Pons (tissue), 1 donor: ENCODE results near the gene PHEX.

Experiments
- DNase-seq: peaks from one replicate; pipeline ENCODE4 v3.0.0-alpha.2; 2016; ENCODE audit warnings: low spot score

PHEX gene

DNA sequence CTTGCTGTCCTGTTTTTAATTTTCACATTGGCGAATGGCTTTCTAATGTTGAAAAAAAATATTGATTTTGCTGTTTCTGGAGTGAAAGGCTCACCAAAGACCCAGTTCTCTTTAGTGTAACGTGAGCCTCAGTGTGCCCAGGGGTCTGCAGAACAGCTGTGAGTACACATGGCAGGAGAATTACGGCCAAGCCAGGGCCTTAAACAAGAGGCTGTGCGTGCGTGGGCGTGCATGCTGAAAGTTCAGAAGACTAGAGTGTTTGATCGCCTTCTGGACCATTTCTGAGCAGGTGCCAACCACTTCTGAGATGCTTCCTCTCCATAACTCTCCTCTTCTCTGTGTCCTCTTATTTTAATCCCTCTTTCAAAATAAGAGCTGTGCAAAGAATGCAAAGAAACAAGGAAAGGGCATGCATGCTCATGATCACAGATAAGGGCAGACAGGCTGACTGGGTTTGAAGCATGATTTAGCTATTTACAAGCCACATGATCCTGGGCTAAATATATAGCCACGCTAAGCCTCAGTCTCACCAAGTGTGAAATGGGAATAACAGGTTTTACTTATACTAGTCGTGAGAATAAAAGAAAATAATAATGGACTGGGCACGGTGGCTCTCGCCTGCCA is 9.9 kb downstream of the PHEX start:
- no peak for DNase-seq

DNA sequence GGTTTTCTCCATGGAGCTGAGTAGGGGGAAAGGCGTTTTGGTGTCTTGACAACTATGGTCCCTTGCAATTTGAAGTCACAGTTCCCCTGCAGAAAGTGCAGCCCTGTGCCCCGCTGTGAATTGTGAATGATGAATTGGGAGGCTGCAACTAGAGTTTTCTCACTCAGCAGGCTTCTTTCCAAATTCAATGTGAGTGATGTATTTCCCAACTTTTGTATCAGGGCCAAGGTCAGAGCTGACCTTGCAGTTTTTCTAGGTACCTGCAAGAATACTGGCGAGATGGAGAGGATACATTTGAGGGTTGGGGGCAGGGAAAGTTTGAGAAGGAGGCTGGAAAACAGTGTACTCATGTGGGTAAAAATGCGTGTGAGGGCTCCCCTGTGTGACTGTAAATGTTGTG is 11.7 kb downstream of the PHEX start:
- no peak for DNase-seq

DNA sequence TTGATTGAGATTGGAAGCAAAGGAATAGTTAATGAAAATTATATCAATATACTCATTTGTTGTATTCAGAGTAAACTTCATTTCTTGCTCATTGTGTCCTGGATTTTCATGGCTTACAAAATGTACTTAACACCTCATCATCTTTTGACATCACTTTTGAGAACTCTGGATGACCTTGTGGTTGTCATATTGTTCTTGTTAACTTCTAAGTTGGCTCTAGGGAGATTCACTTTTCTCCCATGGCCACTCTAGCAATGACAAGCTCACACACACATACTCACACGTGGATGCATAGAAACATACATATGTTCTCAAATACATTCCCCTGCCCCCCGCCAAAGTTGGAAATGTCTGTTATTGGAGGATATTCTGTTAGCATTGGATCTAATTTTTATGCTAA is 15.3 kb downstream of the PHEX start:
- DNase-seq: no peak

- no peak for DNase-seq
Measured at GRCh38 chrX:22053481-22053880, 21.4 kb downstream of the PHEX start.

GRCh38 chrX:22056235-22056634 is 24.1 kb downstream of the PHEX start:
- DNase-seq: no peak

DNA sequence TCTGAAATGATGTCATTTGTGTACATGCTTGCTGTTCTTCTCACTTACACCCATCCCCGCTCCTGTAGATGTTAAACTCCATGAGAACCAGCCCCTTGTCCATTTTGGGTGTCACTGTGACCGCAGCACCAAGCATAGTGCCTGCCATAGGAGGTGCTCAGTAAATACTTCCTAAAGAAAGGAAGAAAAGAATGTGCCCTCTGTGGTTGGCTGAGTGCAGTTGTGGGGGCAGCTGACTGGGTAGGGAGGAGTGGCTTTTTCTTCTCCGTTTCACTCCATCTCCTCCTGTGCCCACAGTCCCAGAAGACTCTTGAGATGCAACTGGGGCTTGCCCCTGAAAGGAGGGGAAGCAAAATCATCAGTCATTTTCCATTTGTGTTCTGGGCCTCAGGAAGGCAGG is 25.5 kb downstream of the PHEX start:
- no peak for DNase-seq

DNA sequence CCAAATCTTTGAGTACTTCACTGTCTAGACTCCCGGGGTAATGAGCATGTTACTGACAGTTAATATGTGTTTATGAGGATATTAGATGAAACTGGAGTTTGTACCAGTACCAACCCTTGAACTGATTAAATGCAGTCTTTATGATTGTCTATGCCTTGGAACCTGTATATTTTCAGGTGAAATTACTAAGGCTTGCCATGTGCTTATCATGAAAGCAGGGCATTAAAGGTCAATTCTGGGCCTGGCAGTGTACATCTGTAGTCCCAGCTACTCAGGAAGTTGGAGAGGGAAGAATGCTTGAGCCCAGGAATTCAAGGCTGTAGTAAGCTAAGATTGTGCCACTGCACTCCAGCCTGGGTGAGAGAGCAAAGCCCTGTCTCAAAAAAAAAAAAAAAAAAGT is 27.6 kb downstream of the PHEX start:
- no peak for DNase-seq

- DNase-seq: no peak
Measured at GRCh38 chrX:22060415-22061280, 28.5 kb downstream of the PHEX start.

DNA sequence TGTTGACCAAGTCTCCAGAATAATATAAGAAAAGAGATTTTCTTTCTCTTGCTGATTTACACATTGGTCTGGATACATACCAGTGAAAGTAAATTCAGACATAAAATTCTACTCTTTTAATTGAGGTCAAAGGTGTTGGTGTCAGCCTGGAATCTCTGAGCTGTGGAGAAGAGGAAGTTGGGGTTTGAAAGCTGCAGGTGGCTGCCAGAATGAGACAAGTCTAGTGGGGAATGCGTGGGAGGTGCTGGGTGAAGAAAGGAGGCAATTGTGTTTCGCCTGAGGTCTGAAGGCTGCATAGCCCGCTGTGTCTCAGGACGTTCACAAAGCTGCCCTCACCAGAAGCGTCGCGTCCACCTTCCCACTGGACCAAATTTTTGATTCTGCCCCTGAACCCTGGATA is 31.2 kb downstream of the PHEX start:
- no peak for DNase-seq

GRCh38 chrX:22069586-22069985 is 37.5 kb downstream of the PHEX start:
- DNase-seq: no peak

- DNase-seq: no peak
Measured at GRCh38 chrX:22073928-22074327, 41.8 kb downstream of the PHEX start.

DNA sequence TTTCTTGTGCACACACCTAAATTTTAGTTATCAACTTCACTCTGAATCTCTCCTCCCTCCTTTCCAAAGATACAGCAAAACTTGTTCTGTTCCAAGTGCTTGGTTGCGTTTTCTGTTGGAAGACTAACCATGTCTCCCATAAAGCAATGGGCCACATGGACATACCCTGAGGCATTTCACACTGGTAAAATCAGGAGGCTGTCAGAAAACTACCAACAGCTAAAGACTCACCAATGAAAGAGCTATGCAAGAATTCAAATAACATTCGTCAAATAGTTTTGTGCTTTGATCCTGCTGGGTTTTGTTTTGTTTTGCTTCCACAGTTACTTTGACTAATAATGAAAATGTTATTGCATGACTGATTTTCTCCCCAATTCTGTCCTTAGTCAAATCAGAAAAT is 46.0 kb downstream of the PHEX start:
- DNase-seq: no peak

GRCh38 chrX:22081475-22082092 is 49.5 kb downstream of the PHEX start:
- DNase-seq: no peak

GRCh38 chrX:22086003-22086402 is 53.9 kb downstream of the PHEX start:
- DNase-seq: no peak

DNA sequence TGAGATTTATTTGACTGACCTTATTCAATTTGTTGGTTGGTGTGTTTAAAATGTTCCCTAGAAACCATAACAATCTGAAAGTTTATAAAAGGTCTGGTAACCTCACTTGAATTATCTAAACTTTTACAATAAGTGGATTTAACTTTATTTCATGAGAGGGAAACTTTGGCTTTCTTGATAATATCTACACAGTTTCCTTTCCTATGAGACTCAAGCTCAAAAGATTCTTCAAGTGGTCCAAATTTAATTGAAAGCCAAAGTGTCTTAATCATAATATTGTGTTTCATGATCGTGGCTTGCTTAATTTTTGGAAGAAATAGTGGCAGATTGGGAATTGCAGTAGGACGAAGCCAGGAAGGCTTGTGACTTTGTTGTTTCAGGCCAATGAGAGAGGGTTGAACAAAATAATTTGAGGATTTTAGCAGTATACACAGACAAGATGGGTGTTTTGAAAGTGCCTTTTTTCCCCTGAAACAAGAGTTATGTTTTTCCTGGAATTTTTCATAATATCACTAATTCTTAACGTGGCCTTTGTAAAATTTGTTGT is 55.0 kb downstream of the PHEX start:
- no peak for DNase-seq

GRCh38 chrX:22088326-22088725 is 56.2 kb downstream of the PHEX start:
- no peak for DNase-seq

DNA sequence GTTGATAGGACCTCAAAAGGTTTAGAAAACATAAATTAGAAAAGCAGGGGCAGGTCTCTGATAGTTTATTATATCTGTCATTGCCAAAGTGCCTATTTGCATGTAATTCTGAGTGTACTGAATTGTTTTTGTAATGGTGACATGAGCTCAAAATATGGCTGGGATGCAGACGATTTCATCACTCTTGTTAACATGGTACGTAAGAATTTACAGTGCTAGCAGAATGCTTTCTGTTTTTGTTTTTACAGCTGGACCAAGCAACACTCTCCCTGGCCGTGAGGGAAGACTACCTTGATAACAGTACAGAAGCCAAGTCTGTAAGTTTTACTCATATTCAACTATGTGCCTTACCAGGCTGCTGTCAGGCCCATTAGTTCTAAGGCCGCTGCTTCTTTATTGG is 58.1 kb downstream of the PHEX start:
- no peak for DNase-seq

DNA sequence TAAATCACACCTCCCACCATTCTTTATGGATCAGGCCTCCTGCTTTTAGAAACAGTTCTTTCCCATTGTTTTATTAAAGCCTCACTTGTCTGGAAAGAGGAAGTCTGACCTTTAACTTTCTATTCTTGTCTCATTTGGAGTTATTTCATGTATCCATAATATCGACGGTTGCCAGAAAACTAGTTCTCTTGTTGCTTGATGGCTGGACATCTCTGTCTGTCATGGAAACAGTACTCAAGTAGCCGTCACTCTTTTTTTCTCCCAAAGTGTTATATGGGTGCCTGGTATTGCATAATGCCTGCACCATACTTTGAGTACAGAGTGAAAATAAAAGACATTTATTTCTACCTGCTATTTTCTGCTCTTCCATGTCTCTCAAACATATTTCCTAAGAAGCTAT is 61.4 kb downstream of the PHEX start:
- no peak for DNase-seq

- DNase-seq: no peak
Measured at GRCh38 chrX:22095286-22095685, 63.2 kb downstream of the PHEX start.

DNA sequence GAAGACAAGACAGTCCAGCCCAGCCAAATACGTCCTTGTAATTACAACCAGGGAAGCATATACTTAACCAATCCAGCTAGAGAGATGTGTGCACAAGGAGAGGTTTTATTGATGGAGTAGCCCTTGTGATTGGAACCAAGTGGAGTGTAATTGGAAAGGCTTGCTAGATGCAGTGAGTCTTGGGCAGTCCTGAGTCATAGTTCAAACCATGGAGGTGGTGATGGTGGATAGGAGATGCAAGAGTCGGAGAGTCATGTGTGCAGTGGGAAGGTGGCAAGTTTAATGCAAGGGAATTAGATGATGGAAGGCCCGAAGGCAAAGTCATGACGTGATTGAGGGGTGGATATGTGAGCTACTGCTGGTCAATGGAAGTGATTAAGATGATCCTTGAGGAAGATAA is 63.7 kb downstream of the PHEX start:
- DNase-seq: no peak

GRCh38 chrX:22097012-22097694 is 65.0 kb downstream of the PHEX start:
- DNase-seq: no peak

GRCh38 chrX:22105231-22105630 is 73.1 kb downstream of the PHEX start:
- DNase-seq: no peak
